GOT3 (cell line): ENCODE results near the gene KIF26B.

Experiments used
- DNase-seq: peaks from one replicate; lab custom pipeline; 2025; ENCODE audit warnings: mixed read lengths; lab: John Stamatoyannopoulos, UW

KIF26B gene

DNA sequence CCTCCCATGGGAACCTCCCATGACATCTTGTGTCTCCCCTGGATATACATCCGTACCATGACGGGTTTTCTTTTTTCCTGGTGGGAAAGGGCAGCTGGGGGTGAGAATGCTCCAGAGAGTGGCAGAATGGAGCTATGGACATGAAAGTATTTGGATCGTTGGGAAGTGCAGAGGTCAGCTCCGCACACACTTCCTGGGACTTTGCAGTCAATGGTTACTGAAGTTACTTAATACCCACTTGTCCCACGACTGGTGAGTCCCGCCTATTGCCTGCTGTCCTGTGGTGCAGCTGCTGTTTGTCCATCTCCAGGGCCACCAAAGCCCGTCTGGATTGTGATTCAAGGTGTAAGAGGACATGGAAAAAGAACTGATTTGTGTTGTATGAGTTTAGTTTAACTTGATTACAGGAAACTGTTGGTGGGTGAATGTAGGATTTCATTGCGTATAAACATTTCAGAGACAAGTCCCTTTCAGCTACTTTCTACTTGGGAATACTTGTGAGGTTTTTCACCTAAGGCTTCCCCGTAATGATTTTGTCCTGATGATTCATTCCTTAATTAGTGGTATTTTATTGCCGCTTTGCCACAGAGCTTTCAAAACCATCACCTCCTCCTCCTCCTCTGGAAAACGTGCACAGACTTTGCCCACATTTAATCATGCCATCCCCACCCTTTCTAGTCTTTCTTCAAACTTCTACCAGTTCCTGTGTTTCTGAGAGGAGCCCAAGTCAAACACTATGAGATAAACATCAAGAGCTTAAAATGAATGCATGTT is 308.8 kb downstream of the KIF26B start:
- no peak for DNase-seq

DNA sequence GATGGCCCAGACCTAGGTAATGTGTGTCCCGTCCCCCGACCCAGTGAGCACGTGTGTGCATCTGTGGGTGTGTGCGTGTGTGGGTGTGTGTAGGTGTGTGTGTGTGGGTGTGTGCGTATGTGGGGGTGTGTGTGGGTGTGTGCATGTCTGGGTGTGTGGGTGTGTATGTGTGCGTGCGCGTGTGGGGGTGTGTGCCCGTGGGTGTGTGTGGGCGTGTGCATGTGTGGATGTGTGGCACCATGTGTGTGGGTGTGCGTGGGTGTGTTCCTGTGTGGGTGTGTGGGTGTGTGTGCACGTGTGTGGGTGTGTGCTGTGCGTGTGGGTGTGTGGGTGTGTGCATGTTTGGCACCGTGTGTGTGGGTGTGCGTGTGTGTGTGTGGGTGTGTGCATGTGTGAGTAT is 309.5 kb downstream of the KIF26B start:
- DNase-seq: no peak

DNA sequence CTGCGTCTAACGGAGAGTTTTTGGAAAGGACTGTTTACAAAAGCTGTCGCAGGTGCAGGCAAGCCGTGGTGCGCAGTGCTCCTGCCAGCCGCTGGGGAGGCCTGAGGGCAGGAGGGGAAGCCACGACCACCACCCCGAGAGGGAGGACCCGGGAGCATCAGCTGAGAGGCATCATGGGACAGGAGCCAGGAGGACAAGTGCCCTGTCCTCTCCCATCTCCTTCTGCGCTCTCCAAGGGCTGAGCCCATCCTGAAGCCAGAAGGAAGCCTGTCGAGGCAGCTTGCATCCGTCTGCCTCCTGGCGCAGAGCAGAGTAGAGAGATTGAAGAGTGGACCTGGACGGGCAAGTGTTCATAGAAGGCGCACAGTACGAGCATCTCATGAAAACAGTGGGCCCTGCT is 310.9 kb downstream of the KIF26B start:
- no peak for DNase-seq

DNA sequence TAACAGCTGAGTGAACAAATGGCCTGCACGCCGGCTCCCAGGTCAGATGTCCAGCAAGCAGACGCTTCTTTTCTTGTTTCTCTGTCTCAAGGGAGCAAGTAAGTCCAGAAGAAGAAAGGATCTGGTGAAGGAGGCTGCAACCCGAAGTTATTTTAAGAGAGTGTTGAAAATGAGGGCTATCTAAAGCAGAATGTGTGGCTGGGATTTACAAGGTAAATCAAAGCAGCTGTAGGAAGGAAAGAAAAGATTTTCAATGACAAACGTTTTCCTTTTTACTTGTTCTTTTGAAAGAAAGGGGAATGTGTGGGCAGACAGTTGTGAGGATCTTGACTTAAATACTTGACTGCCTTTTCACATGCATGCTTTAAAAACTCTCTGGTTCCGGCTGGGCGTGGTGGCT is 311.5 kb downstream of the KIF26B start:
- DNase-seq: no peak

DNA sequence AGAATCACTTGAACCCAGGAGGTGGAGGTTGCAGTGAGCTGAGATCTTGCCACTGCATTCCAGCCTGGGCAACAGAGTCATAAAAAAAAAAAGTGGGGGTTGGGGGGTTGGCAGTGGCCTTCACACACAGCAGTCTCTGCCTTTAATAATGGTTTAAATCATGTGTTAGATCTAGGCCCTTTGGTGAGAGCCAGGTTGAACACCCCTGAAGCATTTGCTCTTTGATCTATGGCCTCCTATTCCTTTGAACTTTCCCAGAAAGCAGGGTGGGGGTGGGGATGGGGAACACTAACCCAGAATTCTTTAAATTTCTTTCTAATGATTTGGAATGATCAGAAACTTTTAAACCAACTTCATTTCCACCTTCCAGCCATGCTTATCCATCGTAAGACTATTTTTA is 313.0 kb downstream of the KIF26B start:
- DNase-seq: no peak

DNA sequence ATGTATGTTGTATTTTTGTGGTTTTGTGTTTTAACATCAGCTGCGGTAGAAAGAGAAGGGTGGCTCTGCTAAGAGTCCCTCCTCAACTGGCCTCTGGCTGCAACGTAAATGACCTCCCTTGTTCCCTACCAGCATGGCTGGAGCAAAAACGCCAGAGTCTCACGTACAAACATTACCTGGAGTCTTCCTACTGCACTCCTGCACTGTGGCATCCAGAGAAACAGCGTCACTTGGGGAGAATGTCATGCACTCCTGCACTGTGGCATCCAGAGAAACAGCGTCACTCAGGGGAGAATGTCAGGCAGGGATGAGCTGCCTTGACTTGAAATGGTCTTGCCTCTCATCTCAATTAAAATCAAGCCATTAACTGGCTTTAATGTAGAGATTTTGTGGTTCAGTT is 314.2 kb downstream of the KIF26B start:
- DNase-seq: no peak

DNA sequence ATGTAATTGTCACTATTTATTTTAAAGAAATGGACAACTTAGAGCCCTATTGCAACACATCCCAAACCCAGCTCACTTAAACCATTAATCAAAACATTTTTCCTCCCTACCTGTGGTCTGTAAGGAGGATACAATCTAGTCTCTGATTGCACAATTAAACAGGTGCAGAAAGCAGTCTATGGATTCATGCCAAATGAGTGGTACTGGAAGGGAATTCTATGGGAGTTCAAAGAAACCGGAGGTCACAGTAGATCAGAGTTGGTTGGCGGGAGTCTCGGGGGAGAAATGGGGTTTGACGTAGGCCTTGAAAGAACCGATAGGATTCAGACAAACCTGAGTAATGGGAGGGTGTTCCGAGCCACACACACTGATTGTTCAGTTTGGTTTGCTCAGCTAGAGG is 314.9 kb downstream of the KIF26B start:
- DNase-seq: no peak

DNA sequence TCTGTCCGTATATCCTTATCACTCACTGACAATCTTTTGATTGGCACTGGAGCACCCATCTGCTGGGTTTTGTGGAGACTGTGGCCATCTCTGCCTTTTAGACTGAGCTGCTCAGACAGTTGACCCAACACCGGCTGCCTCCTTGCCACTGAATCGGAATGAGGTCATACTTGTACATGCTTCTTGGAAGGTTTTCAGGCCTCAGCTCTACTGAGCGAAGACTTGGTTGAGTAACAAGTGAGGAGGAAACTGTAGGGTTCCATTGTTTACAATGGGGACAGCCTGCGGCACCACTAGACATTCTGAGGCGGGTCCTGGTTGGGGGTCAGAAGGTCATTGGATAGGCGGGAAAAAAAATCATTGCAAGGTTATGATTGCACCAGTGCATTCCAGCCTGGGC is 320.3 kb downstream of the KIF26B start:
- DNase-seq: no peak

DNA sequence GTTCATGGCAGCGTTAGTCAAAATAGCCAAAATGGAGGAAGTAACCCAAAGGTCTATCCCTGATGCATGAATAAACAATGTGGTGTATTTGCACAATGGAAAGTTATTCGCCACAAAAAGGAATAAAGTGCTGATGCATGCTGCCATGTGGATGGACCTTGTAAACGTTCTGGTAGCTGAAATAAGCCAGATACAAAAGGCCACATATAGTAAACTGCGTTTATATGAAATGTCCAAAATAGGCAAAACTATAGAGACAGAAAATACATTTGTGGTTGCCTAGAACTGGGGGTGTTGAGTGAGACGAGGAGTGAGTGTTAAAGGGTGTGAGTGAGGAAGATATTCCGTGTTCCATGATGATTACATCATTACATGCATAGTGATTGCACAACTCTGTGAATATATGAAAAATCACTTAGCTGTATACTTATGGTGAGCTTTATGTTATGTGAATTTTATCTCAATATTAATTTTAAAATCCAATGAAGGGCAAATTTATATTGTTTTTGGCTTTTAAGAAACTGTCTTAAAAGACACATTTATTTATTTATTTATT is 321.3 kb downstream of the KIF26B start:
- DNase-seq: no peak

DNA sequence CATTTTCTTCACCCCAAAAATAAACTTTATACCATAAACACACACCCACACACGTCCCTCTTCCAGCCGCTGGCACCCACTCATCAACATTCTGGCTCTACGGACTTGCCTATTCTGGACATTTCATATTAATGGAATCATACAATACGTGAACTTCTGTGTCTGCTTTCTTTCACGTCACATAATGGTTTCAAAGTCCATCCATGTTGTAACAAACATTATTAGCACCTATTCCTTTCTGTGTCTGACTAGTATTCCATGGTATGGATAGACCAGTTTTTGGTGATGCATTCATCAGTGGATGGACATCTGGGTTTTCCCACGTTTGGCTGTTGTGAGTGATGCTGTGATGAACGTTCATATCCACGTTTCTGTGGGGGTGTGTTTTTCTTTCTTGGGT is 323.2 kb downstream of the KIF26B start:
- no peak for DNase-seq

DNA sequence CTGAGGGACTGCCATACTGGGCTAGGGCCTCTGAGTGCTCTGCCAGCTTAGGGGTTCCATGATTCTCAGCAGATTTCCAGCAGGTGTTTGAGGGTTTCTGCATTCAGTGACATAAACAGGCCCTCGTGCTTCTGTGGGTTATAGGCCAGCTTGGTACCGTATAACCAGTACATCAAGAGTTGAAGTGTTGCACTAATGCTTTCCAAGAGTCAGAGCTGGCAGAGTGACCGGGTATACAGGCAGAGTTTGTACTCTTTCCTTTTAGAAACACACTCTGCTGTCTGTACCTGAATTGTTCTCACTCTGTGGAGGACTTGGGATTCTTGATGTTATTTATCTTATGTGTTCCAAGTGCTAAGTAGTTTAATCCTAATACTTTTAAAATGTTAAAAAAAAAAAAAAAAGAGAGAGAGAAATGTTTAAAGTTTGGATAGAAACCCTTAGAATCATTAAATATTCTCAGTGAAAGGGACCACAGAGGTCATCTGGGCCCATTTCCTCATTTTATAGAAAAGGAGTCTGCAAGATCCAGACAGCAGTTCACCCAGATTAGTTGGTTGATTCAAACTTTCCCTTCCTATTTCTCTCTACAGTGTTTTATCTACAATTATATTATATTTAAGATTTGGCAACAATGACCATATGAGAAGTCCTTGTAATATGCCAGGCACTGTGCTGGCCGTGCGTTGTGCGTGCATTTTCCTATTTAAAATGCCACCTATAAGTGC is 325.8 kb downstream of the KIF26B start:
- DNase-seq: no peak

DNA sequence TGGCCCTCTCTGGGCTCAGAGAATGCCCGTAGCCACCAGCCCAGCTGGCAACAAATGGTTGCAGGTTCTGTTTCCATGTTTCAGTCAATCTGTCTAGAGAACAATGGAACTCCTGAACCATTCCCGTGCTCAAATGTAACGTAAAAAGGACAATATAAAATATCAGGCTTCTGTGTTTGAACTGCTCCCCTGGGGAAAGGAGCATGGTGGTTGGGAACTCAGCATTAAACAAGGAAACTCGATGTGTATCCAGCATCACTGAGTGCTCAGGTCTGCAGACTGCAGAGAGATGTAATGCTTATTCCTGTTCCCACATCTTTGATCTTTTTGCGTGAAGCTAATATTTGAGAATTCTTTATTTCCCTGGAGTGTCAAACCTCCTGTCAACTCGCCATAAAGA is 326.5 kb downstream of the KIF26B start:
- no peak for DNase-seq

DNA sequence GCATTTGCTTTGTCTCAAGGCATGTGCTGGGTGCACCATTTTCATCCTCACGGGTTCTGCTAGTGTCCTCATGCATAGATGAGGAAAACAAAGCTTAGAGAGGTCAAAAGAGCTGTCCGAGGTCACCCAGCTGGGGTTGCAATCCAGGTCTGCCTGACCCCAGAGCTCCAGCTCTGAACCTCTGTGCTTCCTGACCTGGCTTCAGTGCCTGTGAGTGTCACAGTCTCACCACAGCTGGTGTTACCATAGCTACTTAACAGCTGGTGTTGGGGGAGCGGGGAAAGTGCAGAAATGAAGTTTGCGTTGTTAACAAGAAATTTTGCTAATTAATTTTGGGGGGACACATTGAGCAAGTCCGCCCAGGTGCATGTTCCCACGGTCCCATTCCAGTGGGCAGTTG is 328.5 kb downstream of the KIF26B start:
- DNase-seq: no peak

DNA sequence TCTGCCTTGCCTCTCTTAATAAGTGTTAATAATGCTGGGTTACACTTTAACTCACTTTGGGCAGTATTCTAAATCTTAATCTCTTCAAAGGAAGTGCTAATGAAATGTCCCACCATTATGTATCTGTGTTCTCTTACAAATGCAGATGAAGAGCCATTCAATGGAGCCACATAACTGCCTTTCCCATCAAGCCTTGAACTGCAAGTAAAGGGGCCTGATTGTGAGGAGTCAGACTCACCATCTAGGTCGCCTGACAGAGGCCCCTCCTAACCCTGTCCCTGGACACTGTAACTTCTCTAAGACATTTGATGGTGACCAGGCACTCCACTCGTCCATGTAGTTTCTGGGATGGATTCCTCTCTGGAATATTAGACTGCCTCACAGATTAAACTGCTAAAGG is 329.4 kb downstream of the KIF26B start:
- DNase-seq: no peak

DNA sequence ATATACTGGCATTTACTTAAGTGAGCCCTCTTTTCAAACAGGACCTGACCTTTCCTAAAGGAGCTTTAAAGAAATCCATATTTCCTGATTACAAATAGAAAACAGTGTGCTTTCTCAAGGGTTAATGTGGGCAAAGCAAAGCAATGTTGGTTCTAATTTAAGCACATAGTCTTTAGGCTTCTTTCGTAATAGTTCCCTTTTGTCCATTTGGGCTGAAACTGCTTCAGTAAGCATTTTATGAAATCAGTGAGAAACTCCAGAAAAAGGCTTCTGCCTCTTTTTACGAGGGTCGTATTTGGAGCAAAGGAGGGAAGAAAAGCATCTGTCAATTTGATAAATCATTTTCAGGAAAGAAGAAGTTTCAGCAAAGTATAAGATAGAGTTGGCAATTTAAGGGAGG is 331.2 kb downstream of the KIF26B start:
- no peak for DNase-seq

DNA sequence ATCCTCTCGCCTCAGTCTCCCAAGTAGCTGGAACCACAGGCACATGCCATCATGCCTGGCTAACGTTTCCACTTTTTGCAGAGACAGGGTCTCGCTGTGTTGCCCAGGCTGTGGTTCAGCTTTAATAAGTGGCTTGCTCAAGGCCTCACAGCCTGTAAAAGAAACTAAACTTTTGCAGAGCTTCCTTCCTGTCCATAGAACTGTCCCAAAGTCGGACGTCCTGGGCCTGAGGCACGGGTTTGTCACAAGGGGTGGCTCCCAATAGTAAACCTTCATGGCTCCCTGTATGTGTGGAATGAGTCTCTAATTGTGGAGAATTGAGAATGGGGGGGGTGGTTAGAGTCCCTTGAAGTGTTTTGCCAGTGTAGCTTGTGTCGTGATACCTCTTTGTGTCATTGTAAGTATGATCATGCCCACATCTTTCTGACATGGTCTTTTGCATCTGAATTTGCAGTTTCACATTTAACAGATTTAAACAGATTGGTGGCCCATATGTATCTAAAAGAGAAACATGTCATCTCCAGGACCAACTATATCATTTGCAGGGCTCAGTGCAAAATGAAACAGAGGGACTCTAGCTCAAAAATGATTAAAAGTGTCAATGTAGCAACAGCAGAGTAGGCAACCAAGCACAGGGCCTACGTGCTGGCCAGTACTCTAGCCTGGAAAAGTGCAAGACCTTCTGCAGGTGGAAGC is 332.1 kb downstream of the KIF26B start:
- no peak for DNase-seq

DNA sequence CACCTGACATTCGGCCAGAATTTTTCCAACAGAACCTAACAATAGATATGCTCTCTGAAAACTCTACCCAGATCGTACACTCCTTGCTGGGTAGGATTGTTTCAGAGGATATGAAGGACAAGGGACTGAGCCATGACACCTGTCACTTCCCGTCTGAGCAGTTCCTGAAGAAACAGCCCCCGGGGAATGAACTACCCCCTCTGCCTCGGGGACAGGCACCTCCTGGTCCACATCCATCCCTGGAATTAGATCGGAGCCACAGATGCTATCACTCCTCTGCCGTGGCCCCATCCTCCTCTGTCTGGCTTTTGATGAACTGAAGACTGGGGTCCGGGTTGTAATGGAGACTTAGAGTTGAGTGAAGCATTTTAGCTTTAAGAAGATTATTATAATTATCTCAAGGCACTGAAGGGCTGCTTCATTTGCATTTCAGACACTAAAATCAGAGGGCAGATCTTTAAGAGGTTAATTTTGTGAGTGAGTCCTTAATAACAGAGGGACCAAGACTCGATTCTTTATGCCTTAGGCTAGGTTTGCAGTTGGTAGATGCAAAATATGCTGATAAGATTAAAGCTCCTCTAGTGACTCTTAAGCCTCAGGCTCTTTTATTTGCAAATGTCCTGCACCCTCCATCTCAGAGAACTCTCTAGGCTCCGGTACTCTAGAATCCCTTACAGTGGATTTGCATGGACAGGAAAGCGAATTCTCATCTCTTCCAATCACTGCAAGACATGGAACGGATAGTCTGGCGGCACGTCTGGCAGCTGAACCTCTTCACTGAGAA is 333.8 kb downstream of the KIF26B start:
- no peak for DNase-seq

DNA sequence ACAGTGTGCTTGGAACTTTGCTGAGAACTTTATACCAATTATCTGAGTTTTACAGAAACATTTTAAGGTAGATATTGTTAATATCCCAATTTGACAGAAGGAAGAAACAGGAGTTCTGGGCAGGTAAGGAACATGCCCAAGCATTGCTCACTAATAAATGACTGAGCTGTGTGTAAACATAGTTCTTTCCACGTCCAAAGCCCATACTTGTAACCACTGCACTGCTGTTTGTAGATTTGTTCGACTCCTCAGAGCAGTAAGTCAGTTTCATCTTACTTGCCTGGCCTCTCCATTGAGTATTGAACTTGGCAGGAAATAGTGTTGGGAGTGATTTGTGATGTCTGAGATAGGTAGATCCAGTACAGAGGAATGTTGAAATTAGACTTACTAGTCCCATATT is 335.1 kb downstream of the KIF26B start:
- no peak for DNase-seq

DNA sequence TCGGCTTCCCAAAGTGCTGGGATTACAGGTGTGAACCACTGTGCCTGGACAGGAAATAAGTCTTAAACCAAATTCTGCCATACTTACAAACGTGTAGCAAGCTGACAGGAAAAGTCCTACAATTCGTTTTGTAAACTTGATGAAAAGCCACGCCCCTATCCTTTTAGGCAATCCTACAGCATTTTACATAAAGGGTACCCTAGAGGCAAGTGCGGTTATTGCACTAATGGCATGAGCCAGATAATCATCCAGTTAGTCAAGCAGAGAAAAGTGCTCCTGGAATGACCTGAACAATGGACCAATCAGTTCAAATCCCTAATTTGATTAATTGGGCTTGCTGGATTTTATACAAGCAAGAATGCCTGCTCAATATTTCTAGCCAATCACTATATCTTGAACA is 338.2 kb downstream of the KIF26B start:
- no peak for DNase-seq

DNA sequence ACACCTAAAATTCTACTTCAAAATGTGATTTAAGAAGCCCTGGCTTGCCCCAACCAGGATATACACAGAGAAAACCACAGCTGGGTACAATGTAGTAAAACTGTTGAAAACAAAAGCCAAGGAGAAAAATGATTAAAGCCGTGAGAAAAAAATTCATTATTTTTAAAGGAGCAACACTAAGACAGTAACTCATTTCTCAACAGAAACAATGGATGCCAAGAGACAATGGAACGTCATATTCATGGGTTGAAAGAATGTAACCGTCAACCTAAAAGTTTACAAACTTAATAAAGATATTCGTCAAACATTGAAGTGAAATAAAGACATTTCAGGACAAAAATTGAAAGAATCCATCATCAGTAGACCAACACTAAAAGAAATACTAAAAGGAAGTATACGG is 340.9 kb downstream of the KIF26B start:
- DNase-seq: no peak

DNA sequence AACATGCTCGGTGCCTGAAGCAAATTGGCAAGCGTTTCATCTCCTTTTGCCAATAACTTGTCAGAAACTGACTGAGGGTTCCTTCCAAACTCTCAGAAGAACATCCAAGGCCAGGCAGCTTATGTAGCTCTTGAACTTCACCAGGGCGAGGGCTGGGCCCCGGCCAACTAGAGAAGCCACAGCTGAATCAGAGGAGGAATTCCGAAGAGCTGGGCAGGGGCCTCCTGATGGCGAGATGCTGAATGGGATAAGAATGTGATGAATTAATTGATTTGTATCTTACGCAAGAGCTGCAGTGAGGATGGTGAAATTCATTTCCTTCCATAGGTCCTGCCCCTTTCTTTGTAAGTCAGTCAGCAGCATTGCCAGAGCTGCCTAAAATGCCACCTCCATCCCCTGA is 345.8 kb downstream of the KIF26B start:
- peak; percentile 30 for DNase-seq

DNA sequence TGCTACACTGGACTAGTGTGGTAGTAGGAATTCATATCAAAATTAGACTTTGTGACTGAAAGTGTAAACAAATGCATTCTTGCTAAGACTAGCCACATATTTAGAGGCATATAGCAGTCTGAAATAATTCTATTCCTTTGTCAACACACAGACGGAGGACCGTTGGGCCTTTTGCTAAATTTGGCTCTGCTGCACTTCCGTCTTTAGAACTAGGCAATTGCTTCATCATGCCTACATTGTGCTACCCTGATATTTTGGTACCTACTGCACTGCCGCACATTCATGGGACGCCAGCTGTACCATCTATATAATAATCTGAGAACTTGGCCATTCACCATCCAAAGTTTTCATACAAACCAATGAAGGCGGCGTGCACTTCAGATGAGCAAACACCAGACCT is 346.8 kb downstream of the KIF26B start:
- no peak for DNase-seq
